Hematopoietic multipotent progenitor cell treated with erythropoietin and hydrocortisone succinate and interleukin-3 and kit ligand, for 15 days (in vitro differentiated cells): ENCODE results near the gene NUTM2F.
"Not testable (repeated sequence)": the region's sequence is repeated elsewhere in the genome, so short reads cannot be mapped to it uniquely, and the experiment has no call there.

Experiments
- DNase-seq: peaks from one replicate; pipeline ENCODE4 v3.0.0-alpha.2; 2015; ENCODE audit warnings: low spot score

NUTM2F gene

GRCh38 chr9:94328544-94328943 is at the start of gene NUTM2F:
Gene NUTM2F (minus strand): TSS chr9:94328644. CDS start chr9:94328623, 21 bp downstream.
- DNase-seq = not testable (repeated sequence)

- not testable (repeated sequence) for DNase-seq
These were observed 46.8 kb upstream of the NUTM2F start for GRCh38 chr9:94375197-94375596.

- DNase-seq = peak; percentile 76
These were observed 46.0 kb upstream of the NUTM2F start for GRCh38 chr9:94374176-94375056.

- not testable (repeated sequence) for DNase-seq
These were observed 45.3 kb upstream of the NUTM2F start for GRCh38 chr9:94373779-94374175.

- not testable (repeated sequence) for DNase-seq
These were observed 41.8 kb upstream of the NUTM2F start for GRCh38 chr9:94370266-94370665.

GRCh38 chr9:94364093-94364614 is 35.7 kb upstream of the NUTM2F start:
- not testable (repeated sequence) for DNase-seq

GRCh38 chr9:94357158-94357557 is 28.7 kb upstream of the NUTM2F start:
- DNase-seq = not testable (repeated sequence)

- not testable (repeated sequence) for DNase-seq
These were observed 23.7 kb upstream of the NUTM2F start for GRCh38 chr9:94351901-94352723.

GRCh38 chr9:94348754-94349153 is 20.3 kb upstream of the NUTM2F start:
- not testable (repeated sequence) for DNase-seq

- not testable (repeated sequence) for DNase-seq
These were observed 19.0 kb upstream of the NUTM2F start for GRCh38 chr9:94347451-94347850.

GRCh38 chr9:94341703-94342102 is 13.3 kb upstream of the NUTM2F start:
- not testable (repeated sequence) for DNase-seq

GRCh38 chr9:94340750-94341149 is 12.3 kb upstream of the NUTM2F start:
- DNase-seq = not testable (repeated sequence)

GRCh38 chr9:94339657-94340056 is 11.2 kb upstream of the NUTM2F start:
- DNase-seq = not testable (repeated sequence)

- not testable (repeated sequence) for DNase-seq
These were observed 10.3 kb upstream of the NUTM2F start for GRCh38 chr9:94338723-94339122.

- not testable (repeated sequence) for DNase-seq
These were observed 8.0 kb upstream of the NUTM2F start for GRCh38 chr9:94336445-94336844.

- not testable (repeated sequence) for DNase-seq
These were observed 2.9 kb downstream of the NUTM2F start for GRCh38 chr9:94325583-94325982.

- not testable (repeated sequence) for DNase-seq
These were observed 5.2 kb downstream of the NUTM2F start for GRCh38 chr9:94323153-94323798.

- not testable (repeated sequence) for DNase-seq
These were observed 6.0 kb downstream of the NUTM2F start for GRCh38 chr9:94322342-94322940.

GRCh38 chr9:94317949-94318657 is 10.3 kb downstream of the NUTM2F start:
- DNase-seq = not testable (repeated sequence)

- not testable (repeated sequence) for DNase-seq
These were observed 12.2 kb downstream of the NUTM2F start for GRCh38 chr9:94316236-94316635.
